Measurements from ENCODE around the gene HOXA2. TPM values are rescaled to one million over a fixed set of nuclear protein-coding genes. Genes with fewer than 3 reads are reported as not detected.

Gene HOXA2
- total and polyA plus RNA-seq, 3 experiments from 2014 or later, result not detected

GRCh38 chr7:27118580-27118979, 16.1 kb upstream of the HOXA2 start:
- no peaks in the 10 kb centered on the region for H3K27me3 ChIP-seq (ENCODE audit: insufficient read depth, low read length, poor library complexity, severe bottlenecking)
- H3K36me3 ChIP-seq (ENCODE audit: insufficient read depth, low read length), result no peaks in the 10 kb centered on the region
- no peaks in the 10 kb centered on the region for H3K4me1 Mint-ChIP-seq
- ChIA-PET POLR2A (no interaction called here), CTCF (no interaction called here)
- H3K27ac Mint-ChIP-seq, result no peak overlapping the region
- no peak overlapping the region for H3K4me3 ChIP-seq (ENCODE audit: low read length)
- peaks cover 8 to 17% of the 10 kb centered on the region in 2 donors for H3K27me3 Mint-ChIP-seq
- no peak overlapping the region for H3K27ac ChIP-seq (ENCODE audit: low read depth, low read length)
- H3K4me1 ChIP-seq (ENCODE audit: insufficient read depth, low read length), result no peaks in the 10 kb centered on the region
- no peaks in the 10 kb centered on the region for H3K9me3 ChIP-seq (ENCODE audit: low read length)
- H3K9me3 Mint-ChIP-seq, result no peaks in the 10 kb centered on the region
- H3K4me3 Mint-ChIP-seq, result no peak overlapping the region
- no peak for DNase-seq
- no peaks in the 10 kb centered on the region for H3K36me3 Mint-ChIP-seq

GRCh38 chr7:27117887-27118491, 15.5 kb upstream of the HOXA2 start:
- no peak overlapping the region for H3K27ac ChIP-seq (ENCODE audit: low read depth, low read length)
- no peak for DNase-seq
- POLR2A ChIA-PET, result no interaction called here
- H3K9me3 ChIP-seq (ENCODE audit: low read length), result no peaks in the 10 kb centered on the region
- no peaks in the 10 kb centered on the region for H3K4me1 ChIP-seq (ENCODE audit: insufficient read depth, low read length)
- Mint-ChIP-seq H3K27ac (no peak overlapping the region), H3K4me3 (no peak overlapping the region), H3K27me3 (peaks cover 10 to 17% of the 10 kb centered on the region in 2 donors), H3K4me1 (no peaks in the 10 kb centered on the region), H3K9me3 (no peaks in the 10 kb centered on the region), H3K36me3 (no peaks in the 10 kb centered on the region)
- H3K27me3 ChIP-seq (ENCODE audit: insufficient read depth, low read length, poor library complexity, severe bottlenecking), result no peaks in the 10 kb centered on the region
- no peak overlapping the region for H3K4me3 ChIP-seq (ENCODE audit: low read length)
- CTCF ChIA-PET, result no interaction called here
- H3K36me3 ChIP-seq (ENCODE audit: insufficient read depth, low read length), result no peaks in the 10 kb centered on the region

GRCh38 chr7:27116962-27117886, 14.7 kb upstream of the HOXA2 start:
- no peak overlapping the region for H3K4me3 ChIP-seq (ENCODE audit: low read length)

GRCh38 chr7:27116031-27116961, 13.8 kb upstream of the HOXA2 start:
- Mint-ChIP-seq H3K4me1 (no peaks in the 10 kb centered on the region), H3K9me3 (no peaks in the 10 kb centered on the region), H3K27me3 (peaks cover 13 to 25% of the 10 kb centered on the region in 2 donors), H3K4me3 (no peak overlapping the region), H3K36me3 (no peaks in the 10 kb centered on the region), H3K27ac (peak overlapping the region in 1 of 8 donors; percentile 21)
- Histone ChIP-seq H3K27me3 (ENCODE audit: insufficient read depth, low read length, poor library complexity, severe bottlenecking) (no peaks in the 10 kb centered on the region), H3K36me3 (ENCODE audit: insufficient read depth, low read length) (no peaks in the 10 kb centered on the region), H3K4me1 (ENCODE audit: insufficient read depth, low read length) (no peaks in the 10 kb centered on the region), H3K4me3 (ENCODE audit: low read length) (no peak overlapping the region), H3K27ac (ENCODE audit: low read depth, low read length) (no peak overlapping the region), H3K9me3 (ENCODE audit: low read length) (no peaks in the 10 kb centered on the region)
- ChIA-PET POLR2A (no interaction called here), CTCF (no interaction called here)
- no peak for DNase-seq

More at GRCh38 chr7:27116962-27117886, 14.7 kb upstream of the HOXA2 start:
- no peak for DNase-seq
- POLR2A ChIA-PET, result no interaction called here
- Mint-ChIP-seq H3K27me3 (peaks cover 11 to 18% of the 10 kb centered on the region in 2 donors), H3K36me3 (no peaks in the 10 kb centered on the region), H3K9me3 (no peaks in the 10 kb centered on the region), H3K4me3 (no peak overlapping the region), H3K4me1 (no peaks in the 10 kb centered on the region), H3K27ac (no peak overlapping the region)
- no peaks in the 10 kb centered on the region for H3K36me3 ChIP-seq (ENCODE audit: insufficient read depth, low read length)
- no peaks in the 10 kb centered on the region for H3K27me3 ChIP-seq (ENCODE audit: insufficient read depth, low read length, poor library complexity, severe bottlenecking)
- no peak overlapping the region for H3K27ac ChIP-seq (ENCODE audit: low read depth, low read length)
- CTCF ChIA-PET, result no interaction called here
- no peaks in the 10 kb centered on the region for H3K9me3 ChIP-seq (ENCODE audit: low read length)
- H3K4me1 ChIP-seq (ENCODE audit: insufficient read depth, low read length), result no peaks in the 10 kb centered on the region

GRCh38 chr7:27115221-27116026, 12.9 kb upstream of the HOXA2 start:
- Mint-ChIP-seq H3K4me1 (no peaks in the 10 kb centered on the region), H3K9me3 (no peaks in the 10 kb centered on the region), H3K4me3 (no peak overlapping the region), H3K27me3 (peaks cover 13 to 25% of the 10 kb centered on the region in 2 donors), H3K27ac (no peak overlapping the region), H3K36me3 (no peaks in the 10 kb centered on the region)
- ChIA-PET POLR2A (no interaction called here), CTCF (no interaction called here)
- no peaks in the 10 kb centered on the region for H3K27me3 ChIP-seq (ENCODE audit: insufficient read depth, low read length, poor library complexity, severe bottlenecking)
- H3K27ac ChIP-seq (ENCODE audit: low read depth, low read length), result no peak overlapping the region
- DNase-seq, result no peak
- no peaks in the 10 kb centered on the region for H3K9me3 ChIP-seq (ENCODE audit: low read length)
- no peaks in the 10 kb centered on the region for H3K4me1 ChIP-seq (ENCODE audit: insufficient read depth, low read length)
- no peak overlapping the region for H3K4me3 ChIP-seq (ENCODE audit: low read length)
- H3K36me3 ChIP-seq (ENCODE audit: insufficient read depth, low read length), result no peaks in the 10 kb centered on the region

- H3K4me3 ChIP-seq (ENCODE audit: low read length), result no peak overlapping the region
- no peak overlapping the region for H3K4me3 Mint-ChIP-seq
- no peak for DNase-seq
- no peaks in the 10 kb centered on the region for H3K27me3 ChIP-seq (ENCODE audit: insufficient read depth, low read length, poor library complexity, severe bottlenecking)
- no peak overlapping the region for H3K27ac Mint-ChIP-seq
- ChIA-PET CTCF (no interaction called here), POLR2A (no interaction called here)
- H3K36me3 Mint-ChIP-seq, result no peaks in the 10 kb centered on the region
- peaks cover 13 to 25% of the 10 kb centered on the region in 2 donors for H3K27me3 Mint-ChIP-seq
- H3K36me3 ChIP-seq (ENCODE audit: insufficient read depth, low read length), result no peaks in the 10 kb centered on the region
- H3K27ac ChIP-seq (ENCODE audit: low read depth, low read length), result no peak overlapping the region
- H3K4me1 Mint-ChIP-seq, result no peaks in the 10 kb centered on the region
- H3K4me1 ChIP-seq (ENCODE audit: insufficient read depth, low read length), result no peaks in the 10 kb centered on the region
- no peaks in the 10 kb centered on the region for H3K9me3 ChIP-seq (ENCODE audit: low read length)
- no peaks in the 10 kb centered on the region for H3K9me3 Mint-ChIP-seq
These were observed 12.4 kb upstream of the HOXA2 start for GRCh38 chr7:27114881-27115220.

GRCh38 chr7:27113991-27114769, 11.7 kb upstream of the HOXA2 start:
- Mint-ChIP-seq H3K4me3 (no peak overlapping the region), H3K36me3 (no peaks in the 10 kb centered on the region), H3K27me3 (peaks cover 13 to 23% of the 10 kb centered on the region in 2 donors), H3K27ac (no peak overlapping the region), H3K9me3 (no peaks in the 10 kb centered on the region), H3K4me1 (no peaks in the 10 kb centered on the region)
- DNase-seq, result no peak
- Histone ChIP-seq H3K36me3 (ENCODE audit: insufficient read depth, low read length) (no peaks in the 10 kb centered on the region), H3K4me1 (ENCODE audit: insufficient read depth, low read length) (no peaks in the 10 kb centered on the region), H3K27ac (ENCODE audit: low read depth, low read length) (no peak overlapping the region), H3K9me3 (ENCODE audit: low read length) (no peaks in the 10 kb centered on the region), H3K27me3 (ENCODE audit: insufficient read depth, low read length, poor library complexity, severe bottlenecking) (no peaks in the 10 kb centered on the region), H3K4me3 (ENCODE audit: low read length) (no peak overlapping the region)
- CTCF ChIA-PET, result no interaction called here
- POLR2A ChIA-PET, result no interaction called here

Data from CD8-positive, alpha-beta memory T cell (primary cell).